ENCODE measurements around the gene CEACAM19.

The CEACAM19 gene

DNA sequence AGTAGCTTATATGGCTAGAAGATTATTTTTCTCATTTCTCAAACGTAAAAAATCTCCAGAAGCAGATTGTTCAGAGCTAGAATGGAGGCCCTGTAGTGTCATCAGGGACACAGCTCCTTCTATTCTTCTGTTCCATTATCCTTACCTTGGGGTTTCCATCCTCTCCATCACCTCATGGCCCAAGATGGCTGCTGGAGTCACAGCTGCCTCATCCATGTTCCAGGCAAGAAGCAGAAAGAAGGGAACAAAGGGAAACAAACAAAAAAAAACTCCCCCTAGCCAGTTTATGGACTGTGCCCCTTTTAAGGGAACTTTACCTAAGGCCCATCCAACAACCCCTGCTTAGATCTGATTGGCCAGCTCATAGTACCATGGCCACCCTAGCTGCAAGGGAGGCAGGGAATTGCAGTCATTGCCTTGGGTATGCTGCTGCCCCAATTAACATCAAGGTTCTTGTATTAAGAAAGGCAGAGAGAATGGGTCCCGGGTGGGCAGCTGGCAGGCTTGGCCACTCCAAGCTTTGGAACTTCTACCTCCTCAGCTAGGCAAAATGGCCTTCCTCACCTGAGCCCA lies 43.4 kb downstream of the CEACAM19 start:
- Histone ChIP-seq H3K79me2 (ENCODE audit: insufficient read depth, low read length) (no peaks in the 10 kb centered on the region), H3K4me2 (ENCODE audit: low read depth, low read length, poor library complexity, severe bottlenecking) (no peak overlapping the region), H4K20me1 (ENCODE audit: low read depth, low read length) (no peaks in the 10 kb centered on the region), H3K27ac (ENCODE audit: low read depth, low read length) (no peak overlapping the region), H3K9ac (ENCODE audit: low read length) (no peak overlapping the region), H3F3A (ENCODE audit: insufficient read depth) (no peaks in the 10 kb centered on the region), H3K9me2 (replicated peaks; ENCODE audit: insufficient read depth, low read length) (no peaks in the 10 kb centered on the region), H3K9me3 (ENCODE audit: insufficient read depth, low read length) (peaks cover 7% of the 10 kb centered on the region; the same call in 1 of the 2 replicates), H2AFZ (ENCODE audit: low read depth, low read length, severe bottlenecking) (no peak overlapping the region), H3K27me3 (ENCODE audit: low read length) (no peaks in the 10 kb centered on the region), H3K36me3 (ENCODE audit: low read length) (no peaks in the 10 kb centered on the region), H3K4me3 (ENCODE audit: insufficient read depth, low read length, poor library complexity, severe bottlenecking) (no peak overlapping the region)
- no peak for TF ChIP-seq EZH2phosphoT487 (conservative IDR thresholded peaks at IDR 0.05; ENCODE audit: low read length)
- TF ChIP-seq, protein P1, sequence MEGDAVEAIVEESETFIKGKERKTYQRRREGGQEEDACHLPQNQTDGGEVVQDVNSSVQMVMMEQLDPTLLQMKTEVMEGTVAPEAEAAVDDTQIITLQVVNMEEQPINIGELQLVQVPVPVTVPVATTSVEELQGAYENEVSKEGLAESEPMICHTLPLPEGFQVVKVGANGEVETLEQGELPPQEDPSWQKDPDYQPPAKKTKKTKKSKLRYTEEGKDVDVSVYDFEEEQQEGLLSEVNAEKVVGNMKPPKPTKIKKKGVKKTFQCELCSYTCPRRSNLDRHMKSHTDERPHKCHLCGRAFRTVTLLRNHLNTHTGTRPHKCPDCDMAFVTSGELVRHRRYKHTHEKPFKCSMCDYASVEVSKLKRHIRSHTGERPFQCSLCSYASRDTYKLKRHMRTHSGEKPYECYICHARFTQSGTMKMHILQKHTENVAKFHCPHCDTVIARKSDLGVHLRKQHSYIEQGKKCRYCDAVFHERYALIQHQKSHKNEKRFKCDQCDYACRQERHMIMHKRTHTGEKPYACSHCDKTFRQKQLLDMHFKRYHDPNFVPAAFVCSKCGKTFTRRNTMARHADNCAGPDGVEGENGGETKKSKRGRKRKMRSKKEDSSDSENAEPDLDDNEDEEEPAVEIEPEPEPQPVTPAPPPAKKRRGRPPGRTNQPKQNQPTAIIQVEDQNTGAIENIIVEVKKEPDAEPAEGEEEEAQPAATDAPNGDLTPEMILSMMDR (IDR thresholded peaks at IDR 0.05; ENCODE audit: insufficient read depth, low read length, poor library complexity, severe bottlenecking) = no peak

GRCh38 chr19:44717603-44718002 lies 46.3 kb downstream of the CEACAM19 start:
- H2AFZ ChIP-seq (ENCODE audit: low read depth, low read length, severe bottlenecking) = no peak overlapping the region
- H3K9me2 ChIP-seq (replicated peaks; ENCODE audit: insufficient read depth, low read length) = no peaks in the 10 kb centered on the region
- no peak overlapping the region for H3K4me3 ChIP-seq (ENCODE audit: insufficient read depth, low read length, poor library complexity, severe bottlenecking)
- H3K4me2 ChIP-seq (ENCODE audit: low read depth, low read length, poor library complexity, severe bottlenecking) = no peak overlapping the region
- TF ChIP-seq, protein P1 (IDR thresholded peaks at IDR 0.05; ENCODE audit: insufficient read depth, low read length, poor library complexity, severe bottlenecking) = no peak
- TF ChIP-seq EZH2phosphoT487 (conservative IDR thresholded peaks at IDR 0.05; ENCODE audit: low read length) = no peak
- H4K20me1 ChIP-seq (ENCODE audit: low read depth, low read length) = no peaks in the 10 kb centered on the region
- H3K27ac ChIP-seq (ENCODE audit: low read depth, low read length) = no peak overlapping the region
- no peaks in the 10 kb centered on the region for H3K27me3 ChIP-seq (ENCODE audit: low read length)
- H3K9me3 ChIP-seq (ENCODE audit: insufficient read depth, low read length) = peaks cover 7% of the 10 kb centered on the region; the same call in 1 of the 2 replicates
- no peaks in the 10 kb centered on the region for H3K36me3 ChIP-seq (ENCODE audit: low read length)
- no peak overlapping the region for H3K9ac ChIP-seq (ENCODE audit: low read length)
- H3F3A ChIP-seq (ENCODE audit: insufficient read depth) = no peaks in the 10 kb centered on the region
- H3K79me2 ChIP-seq (ENCODE audit: insufficient read depth, low read length) = no peaks in the 10 kb centered on the region

DNA sequence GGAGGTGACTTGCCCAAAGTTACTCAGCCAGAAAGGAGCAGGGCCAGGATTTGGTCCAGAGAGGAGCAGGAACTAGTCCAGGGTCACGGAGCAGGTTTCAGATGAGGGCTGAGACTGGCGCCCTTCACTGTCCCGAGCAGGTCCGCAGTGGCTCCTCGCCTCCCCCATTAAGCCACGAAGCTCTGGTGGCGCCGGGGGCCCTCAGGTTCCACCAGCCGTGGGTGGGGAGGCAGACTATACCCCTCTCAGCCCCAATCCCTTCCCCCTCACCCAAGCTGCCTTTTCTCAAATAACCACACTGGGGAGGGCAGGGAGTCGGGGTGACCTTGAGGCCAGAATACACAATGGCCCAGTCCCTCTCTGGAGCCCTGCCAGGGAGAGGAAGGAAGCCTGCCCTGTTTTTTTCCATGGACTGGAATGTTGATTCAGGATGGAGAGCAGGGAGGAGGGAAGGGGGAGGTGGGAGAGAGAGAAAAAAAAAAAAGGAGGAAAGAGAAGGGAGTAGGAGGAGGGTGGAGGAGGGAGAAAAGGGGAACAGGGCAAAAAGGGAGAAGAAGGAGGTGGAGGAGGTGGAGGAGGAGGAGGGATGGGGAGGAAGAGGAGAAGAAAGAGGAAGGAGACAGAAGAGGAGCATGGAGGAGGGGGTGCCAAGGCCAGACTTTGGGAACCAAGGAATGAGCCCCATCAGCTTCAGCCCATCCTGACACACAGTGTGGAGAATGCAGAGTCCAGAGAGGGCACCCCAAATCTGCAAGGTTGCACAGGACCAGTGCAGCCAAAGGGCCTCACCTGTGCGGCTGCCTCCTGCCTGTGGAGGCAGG lies 47.4 kb downstream of the CEACAM19 start:
- Histone ChIP-seq H3F3A (ENCODE audit: insufficient read depth) (no peaks in the 10 kb centered on the region), H3K27me3 (ENCODE audit: low read length) (no peaks in the 10 kb centered on the region), H3K9ac (ENCODE audit: low read length) (no peak overlapping the region), H2AFZ (ENCODE audit: low read depth, low read length, severe bottlenecking) (no peak overlapping the region), H4K20me1 (ENCODE audit: low read depth, low read length) (no peaks in the 10 kb centered on the region), H3K36me3 (ENCODE audit: low read length) (no peaks in the 10 kb centered on the region), H3K4me2 (ENCODE audit: low read depth, low read length, poor library complexity, severe bottlenecking) (no peak overlapping the region), H3K9me2 (replicated peaks; ENCODE audit: insufficient read depth, low read length) (no peaks in the 10 kb centered on the region), H3K9me3 (ENCODE audit: insufficient read depth, low read length) (peaks cover 7% of the 10 kb centered on the region; the same call in 1 of the 2 replicates), H3K79me2 (ENCODE audit: insufficient read depth, low read length) (no peaks in the 10 kb centered on the region), H3K27ac (ENCODE audit: low read depth, low read length) (no peak overlapping the region), H3K4me3 (ENCODE audit: insufficient read depth, low read length, poor library complexity, severe bottlenecking) (no peak overlapping the region)
- TF ChIP-seq EZH2phosphoT487 (conservative IDR thresholded peaks at IDR 0.05; ENCODE audit: low read length) = no peak
- TF ChIP-seq, protein P1 (IDR thresholded peaks at IDR 0.05; ENCODE audit: insufficient read depth, low read length, poor library complexity, severe bottlenecking) = no peak
